Mesodermal cell (in vitro differentiated cells): ENCODE measurements around the gene MALL.
"Not testable (repeated sequence)": the region's sequence is repeated elsewhere in the genome, so short reads cannot be mapped to it uniquely, and the experiment has no call there.

Source experiments
- H3K27ac ChIP-seq: 2 replicates; pipeline ENCODE4 v1.7.0; 2013; ENCODE audit warnings: mild to moderate bottlenecking, low read depth, low read length, moderate library complexity; ENCODE audit not compliant: severe bottlenecking
- H3K36me3 ChIP-seq: 2 replicates; pipeline ENCODE4 v1.7.1; 2013; ENCODE audit warnings: mild to moderate bottlenecking, low read length, moderate library complexity; ENCODE audit not compliant: control insufficient read depth, insufficient read depth
- H3K4me1 ChIP-seq: one replicate; pipeline ENCODE4 v1.7.1; 2013; ENCODE audit warnings: mild to moderate bottlenecking, low read length; ENCODE audit not compliant: insufficient read depth, control insufficient read depth, poor library complexity, severe bottlenecking
- H3K4me3 ChIP-seq: 2 replicates; pipeline ENCODE4 v1.7.0; 2013; ENCODE audit warnings: low read length, control low read depth, mild to moderate bottlenecking; ENCODE audit not compliant: insufficient read depth, poor library complexity, severe bottlenecking; ENCODE audit errors: extremely low read depth
- H3K9me3 ChIP-seq: 2 replicates; pipeline ENCODE4 v1.7.1; 2013; ENCODE audit warnings: mild to moderate bottlenecking, low read length, moderate library complexity; ENCODE audit not compliant: control insufficient read depth
- WGBS, 2 experiments: methylation state at CpG; one replicate each; pipeline ENCODE4 v1.1.5; 2013; ENCODE audit warnings: missing lambda C conversion rate in 2 of 2; ENCODE audit not compliant: insufficient coverage in 2 of 2; 5-methylcytosine and 5-hydroxymethylcytosine counted together

The MALL gene

DNA sequence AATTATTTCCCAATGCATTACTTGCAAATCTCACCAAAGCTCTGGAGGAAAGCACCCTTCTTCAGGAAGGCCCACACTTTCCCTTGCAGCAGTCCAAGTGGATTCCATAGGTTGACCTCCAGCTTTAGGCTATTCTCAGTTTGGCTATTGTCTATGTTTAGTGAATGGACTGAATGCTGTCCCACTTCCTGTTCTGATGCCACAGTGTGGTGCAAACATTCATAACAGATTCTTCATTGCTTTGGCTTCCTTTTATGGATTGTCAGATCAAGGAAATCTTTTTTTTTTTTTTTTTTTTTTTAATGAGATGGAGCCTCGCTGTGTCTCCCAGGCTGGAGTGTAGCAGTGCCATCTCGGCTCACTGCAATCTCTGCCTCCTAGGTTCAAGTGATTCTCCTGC is 55.1 kb downstream of the MALL start:
- WGBS, 2 experiments, result no CpG with 5 or more reads among the region's 2 CpGs

GRCh38 chr2:110059694-110060358 is 55.8 kb downstream of the MALL start:
- H3K36me3 ChIP-seq, H3K4me1 ChIP-seq, H3K9me3 ChIP-seq, H3K27ac ChIP-seq, H3K4me3 ChIP-seq: not testable (repeated sequence)
- WGBS, 2 experiments, result no CpG with 5 or more reads among the region's 1 CpG

More for the DNA sequence above, 55.1 kb downstream of the MALL start:
- not testable (repeated sequence) for H3K4me1 ChIP-seq, H3K9me3 ChIP-seq, H3K4me3 ChIP-seq, H3K27ac ChIP-seq, H3K36me3 ChIP-seq

GRCh38 chr2:110059009-110059693 is 56.5 kb downstream of the MALL start:
- no CpG with 5 or more reads among the region's 11 CpGs for WGBS, 2 experiments
- H3K4me1 ChIP-seq, H3K36me3 ChIP-seq: not testable (repeated sequence)

DNA sequence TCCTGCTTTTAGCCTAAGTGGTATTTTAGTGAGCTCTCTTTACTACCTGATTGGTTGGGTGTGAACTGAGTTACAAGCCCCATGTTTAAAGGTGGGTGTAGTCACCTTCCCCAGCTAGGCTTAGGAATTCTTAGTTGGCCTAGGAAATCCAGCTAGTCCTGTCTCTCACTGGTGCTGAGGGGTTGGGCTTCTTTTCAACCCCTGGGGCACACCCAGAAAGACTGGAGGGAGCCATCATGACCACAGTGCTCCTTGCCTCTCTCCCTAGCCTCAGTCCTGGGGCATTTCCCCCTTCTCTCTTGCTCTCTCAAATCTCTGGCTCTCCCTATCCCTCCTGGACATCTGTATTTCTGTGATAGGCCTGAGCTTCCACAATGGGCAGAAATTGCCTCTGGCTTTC is 57.6 kb downstream of the MALL start:
- not testable (repeated sequence) for H3K27ac ChIP-seq, H3K36me3 ChIP-seq, H3K4me3 ChIP-seq, H3K9me3 ChIP-seq, H3K4me1 ChIP-seq

More at GRCh38 chr2:110059009-110059693, 56.5 kb downstream of the MALL start:
- H3K27ac ChIP-seq, H3K9me3 ChIP-seq, H3K4me3 ChIP-seq: not testable (repeated sequence)

DNA sequence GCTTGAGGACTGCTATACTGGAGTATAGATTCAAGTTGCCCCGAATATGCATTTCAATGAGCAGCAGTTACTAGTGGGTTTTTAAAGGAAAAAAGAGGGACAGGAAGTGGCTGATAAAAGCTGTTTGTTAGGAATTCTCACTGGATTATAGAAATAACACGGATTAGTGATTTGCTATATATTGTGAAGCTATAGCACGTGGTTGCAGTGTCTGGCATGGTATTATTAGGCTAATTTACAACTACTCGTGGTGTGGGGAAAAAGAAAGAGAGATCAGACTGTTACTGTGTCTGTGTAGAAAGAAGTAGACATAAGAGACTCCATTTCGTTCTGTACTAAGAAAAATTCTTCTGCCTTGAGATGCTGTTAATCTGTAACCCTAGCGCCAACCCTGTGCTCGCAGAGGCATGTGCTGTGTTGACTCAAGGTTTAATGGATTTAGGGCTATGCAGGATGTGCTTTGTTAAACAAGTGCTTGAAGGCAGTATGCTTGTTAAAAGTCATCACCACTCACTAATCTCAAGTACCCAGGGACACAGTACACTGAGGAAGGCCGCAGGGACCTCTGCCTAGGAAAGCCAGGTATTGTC is 59.7 kb downstream of the MALL start:
- not testable (repeated sequence) for H3K4me3 ChIP-seq, H3K9me3 ChIP-seq, H3K27ac ChIP-seq, H3K36me3 ChIP-seq, H3K4me1 ChIP-seq
- WGBS, 2 experiments, result no CpG with 5 or more reads among the region's 8 CpGs

- not testable (repeated sequence) for H3K9me3 ChIP-seq
- WGBS, 2 experiments, result no CpG with 5 or more reads among the region's 11 CpGs
- peak overlapping the region; percentile 78 for H3K27ac ChIP-seq
Observed at GRCh38 chr2:110054521-110055407, 60.9 kb downstream of the MALL start.

GRCh38 chr2:110053688-110054087 is 61.9 kb downstream of the MALL start:
- no CpG with 5 or more reads among the region's 5 CpGs for WGBS, 2 experiments
- not testable (repeated sequence) for H3K9me3 ChIP-seq, H3K4me1 ChIP-seq, H3K27ac ChIP-seq, H3K36me3 ChIP-seq, H3K4me3 ChIP-seq

More at GRCh38 chr2:110054521-110055407, 60.9 kb downstream of the MALL start:
- not testable (repeated sequence) for H3K4me1 ChIP-seq, H3K4me3 ChIP-seq, H3K36me3 ChIP-seq

DNA sequence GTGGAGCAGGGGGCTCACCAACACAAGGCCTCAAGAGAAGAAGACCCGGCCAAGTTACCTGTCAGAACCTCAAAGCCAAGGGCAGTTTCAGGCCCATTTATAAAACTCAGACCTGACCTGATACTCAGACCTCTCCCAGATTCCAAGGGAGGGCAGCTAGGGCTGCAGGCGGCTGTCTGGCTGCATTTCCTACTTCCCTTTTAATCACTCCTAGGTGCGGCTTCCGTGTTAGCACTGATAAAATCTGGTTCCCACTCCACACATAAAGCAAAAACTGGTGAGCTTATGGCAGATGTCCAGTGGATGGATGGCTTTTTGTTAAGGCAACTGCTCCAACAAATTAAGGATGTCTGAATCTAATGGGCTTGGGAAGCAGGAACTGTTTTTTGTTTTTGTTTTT is 63.5 kb downstream of the MALL start:
- H3K36me3 ChIP-seq, H3K4me3 ChIP-seq, H3K9me3 ChIP-seq, H3K4me1 ChIP-seq, H3K27ac ChIP-seq: not testable (repeated sequence)
- WGBS, 2 experiments, result no CpG with 5 or more reads among the region's 4 CpGs

- WGBS, 2 experiments, result no CpG with 5 or more reads among the region's 5 CpGs
- not testable (repeated sequence) for H3K27ac ChIP-seq, H3K36me3 ChIP-seq, H3K4me3 ChIP-seq, H3K4me1 ChIP-seq, H3K9me3 ChIP-seq
Observed at GRCh38 chr2:110050222-110050621, 65.4 kb downstream of the MALL start.

- H3K27ac ChIP-seq, H3K36me3 ChIP-seq, H3K4me3 ChIP-seq, H3K9me3 ChIP-seq, H3K4me1 ChIP-seq: not testable (repeated sequence)
- WGBS, 2 experiments, result no CpG with 5 or more reads among the region's 5 CpGs
Observed at GRCh38 chr2:110049769-110050168, 65.9 kb downstream of the MALL start.
